Parietal lobe (tissue), 1 donor: ENCODE results near the gene PLN. TPM values are rescaled to one million over a fixed set of nuclear protein-coding genes. Genes with fewer than 3 reads are reported as not detected.

Experiments
- total RNA-seq: library from RNA; depleted of rRNA; stranded (reverse); fragments of >200 nt; gene quantifications from one replicate; pipeline ENCODE4 v1.2.3, GENCODE V29; 2014

Gene PLN
- not detected for total RNA-seq

GRCh38 chr6:118548136-118548535 lies at the start of gene PLN:
Gene PLN (plus strand): TSS chr6:118548296. CDS start chr6:118558922, 10,626 bp downstream.

Other genes starting within 250 kb of the PLN start
- gene CEP85L, start 103.3 kb downstream of the PLN start, total RNA-seq = 58.2 TPM